Naive thymus-derived CD4-positive, alpha-beta T cell (primary cell): ENCODE results near the gene SMPD1. TPM values are rescaled to one million over a fixed set of nuclear protein-coding genes. Genes with fewer than 3 reads are reported as not detected.

Experiments used
- ATAC-seq: fragments of 150-1000 bp; cut with Tn5 transposase; 2 replicates; pipeline ENCODE4 v1.10.0; 2021; ENCODE audit warnings: mild to moderate bottlenecking, moderate library complexity
- CTCF ChIA-PET: fragments of 350-600 bp; sonication (Branson Sonifier 250); formaldehyde crosslinking; loops from one replicate; lab custom pipeline; 2021; ENCODE audit warnings: antibody characterized with exemption; lab: Charles Lee
- POLR2A ChIA-PET: fragments of 350-600 bp; sonication (Branson Sonifier 250); formaldehyde crosslinking; loops from one replicate; lab custom pipeline; 2021; ENCODE audit warnings: antibody characterized with exemption, inconsistent platforms; lab: Charles Lee
- DNase-seq, 9 donors: peaks; one replicate each; pipeline versions ENCODE4 v3.0.0 to v3.0.0-alpha.2; 2020 to 2022; ENCODE audit warnings: mixed read lengths in 1 of 9
- H3K27ac ChIP-seq: one replicate; pipeline ENCODE4 v1.7.0; 2013; ENCODE audit warnings: mild to moderate bottlenecking, low read depth, low read length, moderate library complexity
- H3K27me3 ChIP-seq, 2 donors: one replicate each; pipeline ENCODE4 v1.7.0; 2013; ENCODE audit warnings: low read length in 2 of 2, mild to moderate bottlenecking in 2 of 2, moderate library complexity in 2 of 2; ENCODE audit not compliant: control insufficient read depth in 2 of 2, insufficient read depth in 2 of 2
- H3K36me3 ChIP-seq, 3 experiments: 1 replicate in 2 of 3; 2 replicates in 1 of 3; pipeline ENCODE4 v1.7.0; 2013; ENCODE audit warnings: low read length in 3 of 3, mild to moderate bottlenecking in 3 of 3, moderate library complexity in 1 of 3; ENCODE audit not compliant: insufficient read depth in 3 of 3, control insufficient read depth in 2 of 3
- H3K4me1 ChIP-seq, 2 donors: one replicate each; pipeline ENCODE4 v1.7.0; 2013; ENCODE audit warnings: low read length in 2 of 2, mild to moderate bottlenecking in 2 of 2, moderate library complexity in 1 of 2; ENCODE audit not compliant: control insufficient read depth in 2 of 2, insufficient read depth in 2 of 2
- H3K4me3 ChIP-seq: 2 replicates; pipeline ENCODE4 v1.7.0; 2013; ENCODE audit warnings: mild to moderate bottlenecking, low read length
- H3K9me3 ChIP-seq, 3 experiments: 1 replicate in 2 of 3; 2 replicates in 1 of 3; pipeline ENCODE4 v1.7.0; 2013; ENCODE audit warnings: low read length in 3 of 3; ENCODE audit not compliant: control insufficient read depth in 2 of 3
- H3K27ac Mint-ChIP-seq, 9 donors: one replicate each; pipeline ENCODE4 v1.8.0; 2020 to 2022; ENCODE audit warnings: mixed read lengths in 9 of 9, mild to moderate bottlenecking in 8 of 9, moderate library complexity in 5 of 9, inconsistent platforms in 2 of 9
- H3K27me3 Mint-ChIP-seq, 5 donors: one replicate each; pipeline ENCODE4 v1.8.0; 2021 to 2022; ENCODE audit warnings: mixed read lengths in 5 of 5, mild to moderate bottlenecking in 1 of 5
- H3K36me3 Mint-ChIP-seq, 5 donors: one replicate each; pipeline ENCODE4 v1.8.0; 2020 to 2022; ENCODE audit warnings: mixed read lengths in 5 of 5, mild to moderate bottlenecking in 3 of 5, inconsistent platforms in 1 of 5
- H3K4me1 Mint-ChIP-seq, 7 donors: one replicate each; pipeline ENCODE4 v1.8.0; 2020 to 2022; ENCODE audit warnings: mixed read lengths in 7 of 7, mild to moderate bottlenecking in 3 of 7, inconsistent platforms in 1 of 7
- H3K4me3 Mint-ChIP-seq, 10 donors: one replicate each; pipeline ENCODE4 v1.8.0; 2020 to 2022; ENCODE audit warnings: mild to moderate bottlenecking in 10 of 10, mixed read lengths in 10 of 10, moderate library complexity in 6 of 10, inconsistent platforms in 2 of 10
- H3K9me3 Mint-ChIP-seq, 11 donors: one replicate each; pipeline ENCODE4 v1.8.0; 2020 to 2022; ENCODE audit warnings: mixed read lengths in 11 of 11, mild to moderate bottlenecking in 4 of 11, inconsistent platforms in 1 of 11, moderate library complexity in 1 of 11
- intact Hi-C, 2 donors: fragments of 100-400 bp; cut with micrococcal nuclease; formaldehyde crosslinking; loops; one replicate each; pipeline ENCODE4 v1.15.1; 2023
- polyA plus RNA-seq, 2 donors: library from polyadenylated mRNA; unstranded; fragments of 300-500 nt; fragmentation: Illumina TruSeq; gene quantifications; one replicate each; pipeline ENCODE4 v1.2.3, GENCODE V29; 2021
- total RNA-seq, 6 experiments: library from RNA in 5 of 6; stranded (reverse) in 5 of 6; gene quantifications; 1 replicate in 5 of 6; 2 replicates in 1 of 6; pipeline ENCODE4 v1.2.3 and lab custom pipeline; 2021 to 2026

SMPD1 gene
- 10 to 100 TPM; 43.0 to 70.9 (median 55.4) TPM for total RNA-seq
- 10 to 100 TPM; 34.5 to 36.5 TPM for polyA plus RNA-seq
- total RNA-seq (lab: John Stamatoyannopoulos, UW), result 69.5 reads per million, percentile 78 among the genes with 10 or more reads in this experiment

DNA sequence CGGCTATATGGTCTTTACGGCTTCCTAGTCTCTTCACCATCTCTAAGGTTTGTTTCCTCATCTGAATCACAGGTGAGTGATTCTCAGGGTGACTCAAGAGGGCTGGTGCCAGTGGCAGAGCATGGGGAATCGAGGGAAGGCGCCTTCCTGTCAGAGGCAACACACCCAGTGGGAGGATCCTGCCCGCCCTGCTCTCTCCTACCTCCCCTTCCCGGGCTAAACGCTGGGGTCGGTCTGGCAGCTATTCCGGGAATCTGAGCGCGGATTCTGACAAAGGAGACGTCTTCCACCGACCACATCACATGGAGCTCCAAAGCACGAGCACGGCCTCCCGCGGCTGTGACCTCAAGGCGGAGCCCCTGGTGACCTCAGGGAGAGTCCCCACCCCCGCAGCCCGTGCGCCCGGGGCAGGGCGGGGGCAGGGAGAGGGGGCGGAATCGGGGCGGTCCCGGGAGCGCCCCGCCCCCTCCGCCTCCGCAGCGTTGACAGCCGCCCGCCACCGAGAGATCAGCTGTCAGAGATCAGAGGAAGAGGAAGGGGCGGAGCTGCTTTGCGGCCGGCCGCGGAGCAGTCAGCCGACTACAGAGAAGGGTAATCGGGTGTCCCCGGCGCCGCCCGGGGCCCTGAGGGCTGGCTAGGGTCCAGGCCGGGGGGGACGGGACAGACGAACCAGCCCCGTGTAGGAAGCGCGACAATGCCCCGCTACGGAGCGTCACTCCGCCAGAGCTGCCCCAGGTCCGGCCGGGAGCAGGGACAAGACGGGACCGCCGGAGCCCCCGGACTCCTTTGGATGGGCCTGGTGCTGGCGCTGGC is at the start of gene SMPD1:
Gene SMPD1 (plus strand): TSS at position 570 of the 813 bp plus-strand sequence. CDS start 125 bp downstream, at position 695.
- Mint-ChIP-seq H3K9me3 (peaks cover 0 to 2% (median 0%) of the 10 kb centered on the region in 11 donors), H3K27me3 (peaks cover 0 to 13% (median 0%) of the 10 kb centered on the region in 5 donors), H3K4me3 (peak within 1 kb of the TSS; percentile 91 to 98 (median 94)), H3K36me3 (peaks cover 5 to 26% (median 12%) of the 10 kb centered on the region in 5 donors), H3K27ac (peak within 1 kb of the TSS; percentile 93 to 100 (median 99)), H3K4me1 (peaks cover 31 to 74% (median 66%) of the 10 kb centered on the region in 7 donors)
- ATAC-seq (peak; percentile 97), DNase-seq (peak; percentile 85 to 94 (median 92))
- intact Hi-C loops, result loop anchor here (1.0 to 5.0 kb wide), 15 partner anchors 11 to 1123 kb away; partner anchors contain the start of genes APBB1 (in 2 of the 2), ARFIP2 (in 2 of the 2), FHIP1B (in 2 of the 2) and MRPL17 (in 2 of the 2)
- Histone ChIP-seq H3K36me3 (peaks cover 0 to 25% (median 0%) of the 10 kb centered on the region in 3 experiments), H3K9me3 (no peaks in the 10 kb centered on the region), H3K27ac (peak within 1 kb of the TSS; percentile 95), H3K4me1 (peaks cover 25 to 53% of the 10 kb centered on the region in 2 donors), H3K4me3 (peak within 1 kb of the TSS; percentile 94), H3K27me3 (no peaks in the 10 kb centered on the region)
- ChIA-PET POLR2A (interaction anchor here (0.6 to 10.8 kb wide), 13 partner anchors 12 to 704 kb away, joined by 3 to 525 read pairs (median 5); partner anchors contain the start of genes APBB1, ARFIP2, HPX and TIMM10B), CTCF (interaction anchor here (0.8 to 20.4 kb wide), 6 partner anchors 11 to 53 kb away, joined by 3 to 573 read pairs (median 15); partner anchors contain the start of genes APBB1 and HPX)

DNA sequence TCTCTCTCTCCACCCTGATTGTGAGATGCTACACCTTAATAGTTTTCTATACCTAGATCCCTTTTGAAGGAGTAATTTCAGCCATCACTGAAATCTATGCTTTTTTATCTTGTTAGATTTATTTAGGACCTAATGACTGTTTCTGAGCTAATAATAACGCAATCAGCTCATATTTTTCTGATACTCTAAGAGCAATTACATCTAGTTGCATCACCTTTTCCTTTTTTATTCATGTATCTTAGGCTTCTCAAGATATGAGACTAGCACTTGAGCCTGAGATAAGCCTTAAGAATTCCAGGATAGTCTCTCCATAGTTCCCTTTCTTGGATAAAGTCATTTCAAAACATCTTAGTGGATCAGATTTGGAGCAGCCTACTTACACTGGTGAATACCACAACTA is 44.9 kb upstream of the SMPD1 start:
- Histone ChIP-seq H3K4me1 (no peaks in the 10 kb centered on the region), H3K4me3 (no peak overlapping the region), H3K9me3 (no peaks in the 10 kb centered on the region), H3K27me3 (no peaks in the 10 kb centered on the region), H3K27ac (no peak overlapping the region), H3K36me3 (no peaks in the 10 kb centered on the region)
- intact Hi-C loops, result no loop called here
- CTCF ChIA-PET, result interaction anchor here (0.6 to 0.7 kb wide), 2 partner anchors 128 to 211 kb away, joined by 3 to 6 read pairs; no protein-coding TSS in a partner anchor
- H3K27me3 Mint-ChIP-seq, result peaks cover 0 to 7% (median 2%) of the 10 kb centered on the region in 5 donors
- H3K36me3 Mint-ChIP-seq, result no peaks in the 10 kb centered on the region
- no peak for ATAC-seq
- no peaks in the 10 kb centered on the region for H3K9me3 Mint-ChIP-seq
- H3K27ac Mint-ChIP-seq, result no peak overlapping the region
- H3K4me1 Mint-ChIP-seq, result no peaks in the 10 kb centered on the region
- POLR2A ChIA-PET, result interaction anchor here (0.7 kb wide), 1 partner anchor 17 kb away, joined by 3 read pairs; no protein-coding TSS in a partner anchor
- no peak for DNase-seq
- no peak overlapping the region for H3K4me3 Mint-ChIP-seq

DNA sequence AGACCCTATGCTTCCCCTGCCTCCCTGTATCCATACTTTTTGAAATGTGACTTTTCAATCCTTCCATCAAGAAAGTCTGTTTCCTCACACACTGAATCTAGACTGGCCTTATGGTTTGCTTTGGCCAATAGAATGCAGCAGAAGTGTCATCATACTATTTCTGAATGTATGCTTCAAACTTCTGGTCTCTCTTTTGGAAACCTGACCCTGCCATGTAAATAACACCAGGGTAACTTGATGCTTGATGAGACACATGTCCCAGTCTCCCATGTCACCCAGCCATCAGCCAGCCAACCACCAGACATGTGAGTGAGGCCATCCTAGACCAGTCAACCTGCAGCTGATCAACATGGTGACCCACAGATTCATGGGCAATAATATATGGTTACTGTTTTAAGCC is 40.2 kb upstream of the SMPD1 start:
- H3K4me1 ChIP-seq, result no peaks in the 10 kb centered on the region
- ATAC-seq (no peak), DNase-seq (no peak)
- ChIA-PET CTCF (interaction anchor here (0.6 to 4.7 kb wide), 3 partner anchors 12 to 377 kb away, joined by 4 to 27 read pairs (median 4); no protein-coding TSS in a partner anchor), POLR2A (no interaction called here)
- no peaks in the 10 kb centered on the region for H3K36me3 ChIP-seq
- H3K4me3 Mint-ChIP-seq, result no peak overlapping the region
- H3K4me1 Mint-ChIP-seq, result peaks cover 0 to 10% (median 0%) of the 10 kb centered on the region in 7 donors
- no peaks in the 10 kb centered on the region for H3K9me3 ChIP-seq
- no peak overlapping the region for H3K4me3 ChIP-seq
- H3K36me3 Mint-ChIP-seq, result no peaks in the 10 kb centered on the region
- no peaks in the 10 kb centered on the region for H3K27me3 ChIP-seq
- no peak overlapping the region for H3K27ac Mint-ChIP-seq
- no peaks in the 10 kb centered on the region for H3K9me3 Mint-ChIP-seq
- peaks cover 0 to 11% (median 2%) of the 10 kb centered on the region in 5 donors for H3K27me3 Mint-ChIP-seq
- H3K27ac ChIP-seq, result no peak overlapping the region
- intact Hi-C loops, result loop anchor here in 1 of 2 donors (5.0 kb wide), 1 partner anchor 53 kb away; no protein-coding TSS in a partner anchor

DNA sequence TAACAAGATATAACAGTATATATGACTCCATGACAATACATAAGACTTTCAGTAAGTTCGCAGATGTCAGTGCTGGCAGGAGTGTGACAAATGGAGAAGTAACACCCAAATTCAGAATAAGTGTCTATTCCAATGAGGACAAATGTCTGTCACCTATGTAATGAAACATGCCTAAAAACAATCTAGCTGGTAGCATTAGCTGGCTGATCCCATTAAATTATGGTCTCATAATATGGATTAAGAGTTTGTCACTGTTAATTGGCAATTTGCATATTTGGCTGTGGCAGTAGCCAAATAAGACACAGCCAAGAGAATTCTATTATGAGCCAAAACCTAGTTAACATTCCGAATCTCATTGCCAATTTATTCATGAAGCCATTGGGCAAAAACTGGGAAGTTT is 39.8 kb upstream of the SMPD1 start:
- ChIA-PET CTCF (interaction anchor here (0.6 to 4.7 kb wide), 4 partner anchors 8 to 376 kb away, joined by 3 to 27 read pairs (median 5); no protein-coding TSS in a partner anchor), POLR2A (no interaction called here)
- Histone ChIP-seq H3K27me3 (no peaks in the 10 kb centered on the region), H3K36me3 (no peaks in the 10 kb centered on the region), H3K27ac (no peak overlapping the region), H3K4me3 (no peak overlapping the region), H3K4me1 (no peaks in the 10 kb centered on the region), H3K9me3 (no peaks in the 10 kb centered on the region)
- intact Hi-C loops, result loop anchor here in 1 of 2 donors (5.0 kb wide), 1 partner anchor 53 kb away; no protein-coding TSS in a partner anchor
- no peak overlapping the region for H3K4me3 Mint-ChIP-seq
- H3K27ac Mint-ChIP-seq, result no peak overlapping the region
- ATAC-seq, result no peak
- DNase-seq, result no peak
- no peaks in the 10 kb centered on the region for H3K9me3 Mint-ChIP-seq
- peaks cover 0 to 10% (median 0%) of the 10 kb centered on the region in 7 donors for H3K4me1 Mint-ChIP-seq
- peaks cover 0 to 8% (median 2%) of the 10 kb centered on the region in 5 donors for H3K27me3 Mint-ChIP-seq
- no peaks in the 10 kb centered on the region for H3K36me3 Mint-ChIP-seq

DNA sequence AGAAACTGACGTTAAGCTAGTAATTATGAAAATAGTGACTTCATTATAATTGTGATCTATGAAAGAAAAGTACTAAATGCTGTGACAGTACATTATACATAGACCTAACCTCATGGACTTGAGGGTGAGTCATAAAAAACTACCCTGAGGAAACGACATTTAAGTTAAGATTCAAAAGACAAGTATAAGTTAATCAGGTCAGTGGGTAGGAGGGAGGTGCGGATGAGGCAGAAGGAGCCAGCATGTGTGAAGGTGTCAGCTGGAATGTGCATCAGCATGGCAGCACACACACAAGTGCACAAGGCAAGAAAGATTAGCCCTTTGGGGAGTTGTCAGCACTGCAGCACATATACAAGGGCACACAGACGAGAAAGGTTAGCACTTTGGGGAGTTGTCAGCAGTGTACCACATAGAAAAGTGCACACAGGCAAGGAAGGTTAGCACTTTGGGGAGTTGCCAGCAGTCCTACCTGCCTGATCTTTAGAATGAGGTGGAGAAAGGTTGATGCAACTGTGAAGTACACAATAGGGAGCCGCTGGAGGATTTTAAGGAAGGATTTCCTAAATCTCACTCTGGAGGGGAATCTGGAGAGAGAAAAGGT is 38.4 kb upstream of the SMPD1 start:
- no peak overlapping the region for H3K27ac Mint-ChIP-seq
- ATAC-seq (no peak), DNase-seq (peak in 1 of 9 donors; percentile 30)
- peaks cover 0 to 10% (median 0%) of the 10 kb centered on the region in 7 donors for H3K4me1 Mint-ChIP-seq
- no peak overlapping the region for H3K4me3 Mint-ChIP-seq
- peaks cover 0 to 8% (median 2%) of the 10 kb centered on the region in 5 donors for H3K27me3 Mint-ChIP-seq
- H3K4me1 ChIP-seq, result no peaks in the 10 kb centered on the region
- no peaks in the 10 kb centered on the region for H3K9me3 ChIP-seq
- no peaks in the 10 kb centered on the region for H3K9me3 Mint-ChIP-seq
- ChIA-PET POLR2A (interaction anchor here (1.2 kb wide), 1 partner anchor 9 kb away, joined by 3 read pairs; no protein-coding TSS in a partner anchor), CTCF (interaction anchor here (1.4 to 4.7 kb wide), 3 partner anchors 10 to 1715 kb away, joined by 6 to 27 read pairs (median 6); partner anchors contain the start of gene OR51D1)
- no peaks in the 10 kb centered on the region for H3K36me3 Mint-ChIP-seq
- no peaks in the 10 kb centered on the region for H3K27me3 ChIP-seq
- H3K36me3 ChIP-seq, result no peaks in the 10 kb centered on the region
- H3K27ac ChIP-seq, result no peak overlapping the region
- H3K4me3 ChIP-seq, result no peak overlapping the region
- intact Hi-C loops, result loop anchor here (2.0 to 5.0 kb wide), 2 partner anchors 31 to 55 kb away; partner anchors contain the start of gene CAVIN3 (in 1 of the 2)
